ENCODE data around the gene ZNF524. TPM values are rescaled to one million over a fixed set of nuclear protein-coding genes. Genes with fewer than 3 reads are reported as not detected.

The ZNF524 gene
- total RNA-seq, 4 donors from 2014 or later = 20.3 to 33.5 (median 26.4) TPM

DNA sequence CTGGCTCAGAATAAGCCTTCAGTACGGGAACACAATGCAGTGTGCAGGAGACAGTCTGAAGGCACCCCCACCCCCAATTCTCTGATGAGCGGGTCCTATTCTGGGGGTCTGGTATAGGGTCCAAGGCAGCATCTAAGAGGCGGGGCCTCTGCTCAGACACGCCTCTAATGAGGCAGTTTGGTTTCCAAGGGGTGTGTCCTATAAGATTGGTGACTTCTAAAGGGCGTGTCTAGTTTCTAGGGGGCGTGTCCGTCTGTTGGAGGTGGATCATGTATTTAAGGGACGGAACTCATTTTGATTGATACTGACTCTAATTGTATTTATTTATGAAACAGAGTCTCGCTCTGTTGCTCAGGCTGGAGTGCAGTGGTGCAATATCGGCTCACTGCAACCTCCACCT is 9.5 kb upstream of the ZNF524 start:
- no peak for ATAC-seq
- H3K27ac ChIP-seq = no peak overlapping the region
- H3K36me3 ChIP-seq = peaks cover 0 to 30% of the 10 kb centered on the region in 2 donors
- H3K9me3 ChIP-seq = no peaks in the 10 kb centered on the region
- peaks cover 0 to 24% (median 17%) of the 10 kb centered on the region in 3 donors for H3K4me1 ChIP-seq
- H3K27me3 ChIP-seq = peaks cover 7% of the 10 kb centered on the region
- TF ChIP-seq POLR2A (IDR thresholded peaks at IDR 0.05) (no peak), EP300 (IDR thresholded peaks at IDR 0.05) (no peak), POLR2AphosphoS5 (IDR thresholded peaks at IDR 0.05) (no peak), CTCF (IDR thresholded peaks at IDR 0.05) (no peak)
- WGBS, 2 donors (ENCODE audit: low coverage in 1 of 2) = 90 to 100% methylated on average over 1 to 4 of the region's 10 CpGs
- no peak overlapping the region for H3K4me3 ChIP-seq

- no peak for TF ChIP-seq CTCF (IDR thresholded peaks at IDR 0.05)
- no peak for TF ChIP-seq POLR2AphosphoS5 (IDR thresholded peaks at IDR 0.05)
- TF ChIP-seq POLR2A (IDR thresholded peaks at IDR 0.05) = no peak
- TF ChIP-seq EP300 (IDR thresholded peaks at IDR 0.05) = no peak
- no peak overlapping the region for H3K4me3 ChIP-seq
- no peaks in the 10 kb centered on the region for H3K27me3 ChIP-seq
- H3K9me3 ChIP-seq = no peaks in the 10 kb centered on the region
- no peak overlapping the region for H3K27ac ChIP-seq
- ATAC-seq = no peak
- peaks cover 0 to 39% of the 10 kb centered on the region in 2 donors for H3K36me3 ChIP-seq
- WGBS, 2 donors (ENCODE audit: low coverage in 1 of 2) = 69 to 78% methylated on average over 3 to 5 of the region's 10 CpGs
- H3K4me1 ChIP-seq = peaks cover 0 to 15% (median 9%) of the 10 kb centered on the region in 3 donors
Observed at GRCh38 chr19:55591555-55591954, 8.5 kb upstream of the ZNF524 start.

DNA sequence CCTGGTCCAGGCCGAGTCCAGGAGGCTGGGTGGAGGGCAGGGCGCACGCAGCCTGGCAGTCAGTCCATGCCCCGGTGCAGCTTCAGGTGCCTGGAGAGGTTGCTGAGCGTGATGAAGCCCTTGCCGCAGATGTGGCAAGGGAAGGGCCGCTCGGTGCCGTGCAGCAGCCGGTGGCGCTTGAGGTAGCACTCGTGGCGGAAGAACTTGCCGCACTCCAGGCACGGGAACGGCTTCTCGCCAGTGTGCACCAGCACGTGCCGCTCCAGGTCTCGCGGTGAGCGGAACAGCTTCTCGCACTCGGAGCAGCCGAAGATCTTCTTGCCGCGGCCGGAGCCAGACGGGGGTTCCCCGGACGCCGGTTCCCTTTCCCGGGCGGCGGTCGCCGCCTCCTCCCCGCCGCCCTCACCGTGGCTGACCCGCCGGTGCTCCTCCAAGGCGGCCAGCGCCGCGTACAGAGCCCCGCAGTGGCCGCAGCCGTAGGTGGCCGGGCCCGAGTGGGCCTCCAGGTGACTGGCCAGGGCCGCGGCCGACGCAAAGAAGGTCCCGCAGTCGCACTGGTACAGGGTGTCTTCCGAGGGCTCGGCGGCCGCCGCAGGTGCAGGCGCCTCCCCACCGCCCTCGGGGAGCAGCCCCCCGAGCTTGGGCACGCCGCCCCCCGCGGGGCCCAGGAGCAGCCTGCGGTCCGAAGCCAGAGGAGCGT is 7.5 kb upstream of the ZNF524 start:
- peaks cover 0 to 5% (median 0%) of the 10 kb centered on the region in 3 donors for H3K4me1 ChIP-seq
- ATAC-seq = no peak
- WGBS, 2 donors (ENCODE audit: low coverage in 1 of 2) = 87% methylated on average over 3 of the region's 73 CpGs; no CpG with 5 or more reads in 1 of the 2 donors
- no peaks in the 10 kb centered on the region for H3K27me3 ChIP-seq
- H3K36me3 ChIP-seq = peaks cover 0 to 49% of the 10 kb centered on the region in 2 donors
- no peak overlapping the region for H3K27ac ChIP-seq
- no peak for TF ChIP-seq POLR2AphosphoS5 (IDR thresholded peaks at IDR 0.05)
- no peak for TF ChIP-seq EP300 (IDR thresholded peaks at IDR 0.05)
- no peak for TF ChIP-seq POLR2A (IDR thresholded peaks at IDR 0.05)
- no peak for TF ChIP-seq CTCF (IDR thresholded peaks at IDR 0.05)
- no peak overlapping the region for H3K4me3 ChIP-seq
- no peaks in the 10 kb centered on the region for H3K9me3 ChIP-seq

- WGBS, 2 donors (ENCODE audit: low coverage in 1 of 2) = no CpG with 5 or more reads among the region's 68 CpGs
- TF ChIP-seq POLR2AphosphoS5 (IDR thresholded peaks at IDR 0.05) (no peak), EP300 (IDR thresholded peaks at IDR 0.05) (no peak)
- Histone ChIP-seq H3K27me3 (no peaks in the 10 kb centered on the region), H3K4me3 (no peak overlapping the region), H3K4me1 (peaks cover 0 to 3% (median 0%) of the 10 kb centered on the region in 3 donors), H3K9me3 (no peaks in the 10 kb centered on the region), H3K36me3 (peaks cover 0 to 51% of the 10 kb centered on the region in 2 donors), H3K27ac (no peak overlapping the region)
- ATAC-seq = no peak
Observed at GRCh38 chr19:55593096-55593772, 6.9 kb upstream of the ZNF524 start.

DNA sequence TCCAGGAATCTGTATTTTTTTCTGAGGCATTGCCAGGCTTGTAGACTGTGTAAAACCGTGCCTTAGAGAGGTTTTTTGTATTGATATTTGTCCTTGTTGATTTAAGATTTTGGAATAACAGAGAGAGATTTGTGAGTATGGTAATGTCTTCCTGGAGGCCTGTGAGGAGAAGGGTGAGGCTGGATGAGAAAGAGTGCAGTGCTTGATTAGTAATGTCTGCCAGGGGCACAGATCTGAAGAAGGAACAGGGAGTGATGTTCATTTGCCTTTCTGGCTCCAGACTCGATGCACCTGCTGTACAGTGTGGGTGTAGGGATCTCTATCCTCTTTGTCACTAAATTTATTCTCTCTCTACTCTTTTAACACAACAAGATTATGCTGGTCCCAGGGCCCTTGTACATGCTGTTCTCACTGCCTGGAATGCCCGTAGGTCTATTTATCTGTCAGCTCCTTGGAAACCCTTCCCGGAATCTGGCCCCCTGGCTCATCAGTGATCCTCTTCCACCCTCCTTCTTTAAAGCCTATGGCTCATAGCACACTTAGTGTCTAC is 5.0 kb upstream of the ZNF524 start:
- H3K4me3 ChIP-seq = no peak overlapping the region
- no peaks in the 10 kb centered on the region for H3K9me3 ChIP-seq
- H3K27ac ChIP-seq = no peak overlapping the region
- WGBS, 2 donors (ENCODE audit: low coverage in 1 of 2) = 86 to 89% methylated on average over 4 of the region's 4 CpGs
- no peaks in the 10 kb centered on the region for H3K27me3 ChIP-seq
- H3K4me1 ChIP-seq = peaks cover 0 to 9% (median 0%) of the 10 kb centered on the region in 3 donors
- no peak for TF ChIP-seq POLR2AphosphoS5 (IDR thresholded peaks at IDR 0.05)
- no peak for TF ChIP-seq EP300 (IDR thresholded peaks at IDR 0.05)
- TF ChIP-seq CTCF (IDR thresholded peaks at IDR 0.05) = no peak
- no peak for TF ChIP-seq POLR2A (IDR thresholded peaks at IDR 0.05)
- no peak for ATAC-seq
- H3K36me3 ChIP-seq = peaks cover 0 to 51% of the 10 kb centered on the region in 2 donors
